ENCODE data around the gene PUSL1. TPM values are rescaled to one million over a fixed set of nuclear protein-coding genes. Genes with fewer than 3 reads are reported as not detected.

The PUSL1 gene
- polyA plus RNA-seq, 2 of the 4 experiments (the other 2 are of a cell fraction): 7.4 to 14.6 TPM

DNA sequence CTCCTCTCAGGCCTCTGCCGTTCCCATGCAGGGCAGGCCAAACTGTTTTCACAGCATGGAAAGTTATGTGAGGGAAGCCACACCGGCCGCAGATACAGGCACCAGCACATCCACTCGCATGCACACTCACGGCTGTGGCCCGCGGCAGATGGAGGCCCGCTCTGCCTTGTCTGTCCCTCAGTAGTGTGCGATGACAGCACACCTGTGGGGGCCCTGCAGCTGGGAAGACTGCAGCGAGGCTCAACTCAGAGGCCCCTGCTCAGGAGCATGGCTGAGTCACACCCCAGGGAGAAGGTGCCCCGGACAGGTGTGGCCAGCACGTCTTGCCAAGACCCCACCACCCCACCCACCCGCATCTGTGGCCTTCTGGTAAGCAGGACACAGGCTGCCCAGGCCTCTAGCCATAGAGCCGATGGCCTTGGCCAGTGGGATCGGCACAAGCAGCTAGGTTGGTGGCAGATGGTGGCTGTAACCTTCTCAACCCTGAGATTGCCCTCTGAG, 33.4 kb upstream of the PUSL1 start:
- Histone ChIP-seq H3K4me3 (no peak overlapping the region), H3K4me1 (peaks cover 17% of the 10 kb centered on the region), H3K9me3 (no peaks in the 10 kb centered on the region), H3K27ac (peak overlapping the region in 1 of 2 experiments; percentile 99; a peak in 4 of 6 replicates), H3K4me2 (peak overlapping the region; percentile 88)
- WGBS (ENCODE audit: missing lambda C conversion rate): 79% methylated on average over 4 of the region's 15 CpGs
- no peak for DNase-seq (ENCODE audit: low read depth in 1 of 2, low spot score in 1 of 2)
- no peak for ATAC-seq
- ChIA-PET POLR2A (no interaction called here), CTCF (no interaction called here)
- TF ChIP-seq, protein P1, sequence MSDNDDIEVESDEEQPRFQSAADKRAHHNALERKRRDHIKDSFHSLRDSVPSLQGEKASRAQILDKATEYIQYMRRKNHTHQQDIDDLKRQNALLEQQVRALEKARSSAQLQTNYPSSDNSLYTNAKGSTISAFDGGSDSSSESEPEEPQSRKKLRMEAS (IDR thresholded peaks at IDR 0.05): no peak
- TF ChIP-seq, protein P2, sequence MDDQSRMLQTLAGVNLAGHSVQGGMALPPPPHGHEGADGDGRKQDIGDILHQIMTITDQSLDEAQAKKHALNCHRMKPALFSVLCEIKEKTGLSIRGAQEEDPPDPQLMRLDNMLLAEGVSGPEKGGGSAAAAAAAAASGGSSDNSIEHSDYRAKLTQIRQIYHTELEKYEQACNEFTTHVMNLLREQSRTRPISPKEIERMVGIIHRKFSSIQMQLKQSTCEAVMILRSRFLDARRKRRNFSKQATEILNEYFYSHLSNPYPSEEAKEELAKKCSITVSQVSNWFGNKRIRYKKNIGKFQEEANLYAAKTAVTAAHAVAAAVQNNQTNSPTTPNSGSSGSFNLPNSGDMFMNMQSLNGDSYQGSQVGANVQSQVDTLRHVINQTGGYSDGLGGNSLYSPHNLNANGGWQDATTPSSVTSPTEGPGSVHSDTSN (IDR thresholded peaks at IDR 0.05): no peak
- TF ChIP-seq, protein P3, sequence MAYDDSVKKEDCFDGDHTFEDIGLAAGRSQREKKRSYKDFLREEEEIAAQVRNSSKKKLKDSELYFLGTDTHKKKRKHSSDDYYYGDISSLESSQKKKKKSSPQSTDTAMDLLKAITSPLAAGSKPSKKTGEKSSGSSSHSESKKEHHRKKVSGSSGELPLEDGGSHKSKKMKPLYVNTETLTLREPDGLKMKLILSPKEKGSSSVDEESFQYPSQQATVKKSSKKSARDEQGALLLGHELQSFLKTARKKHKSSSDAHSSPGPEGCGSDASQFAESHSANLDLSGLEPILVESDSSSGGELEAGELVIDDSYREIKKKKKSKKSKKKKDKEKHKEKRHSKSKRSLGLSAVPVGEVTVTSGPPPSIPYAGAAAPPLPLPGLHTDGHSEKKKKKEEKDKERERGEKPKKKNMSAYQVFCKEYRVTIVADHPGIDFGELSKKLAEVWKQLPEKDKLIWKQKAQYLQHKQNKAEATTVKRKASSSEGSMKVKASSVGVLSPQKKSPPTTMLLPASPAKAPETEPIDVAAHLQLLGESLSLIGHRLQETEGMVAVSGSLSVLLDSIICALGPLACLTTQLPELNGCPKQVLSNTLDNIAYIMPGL (CRISPR knock-in tag; IDR thresholded peaks at IDR 0.05; ENCODE audit: borderline replicate concordance): no peak
- TF ChIP-seq, protein P4, sequence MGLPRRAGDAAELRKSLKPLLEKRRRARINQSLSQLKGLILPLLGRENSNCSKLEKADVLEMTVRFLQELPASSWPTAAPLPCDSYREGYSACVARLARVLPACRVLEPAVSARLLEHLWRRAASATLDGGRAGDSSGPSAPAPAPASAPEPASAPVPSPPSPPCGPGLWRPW (IDR thresholded peaks at IDR 0.05): no peak
- TF ChIP-seq EHMT2 (IDR thresholded peaks at IDR 0.05; ENCODE audit: low read depth): no peak
- no peak for TF ChIP-seq PHF8 (IDR thresholded peaks at IDR 0.05; ENCODE audit: borderline replicate concordance, low read depth)
- TF ChIP-seq GATA3 (IDR thresholded peaks at IDR 0.05; ENCODE audit: borderline replicate concordance): no peak
- TF ChIP-seq FOSL2 (IDR thresholded peaks at IDR 0.05): no peak
- TF ChIP-seq FOSL2 (CRISPR knock-in tag; IDR thresholded peaks at IDR 0.05): no peak
- TF ChIP-seq BHLHE40 (IDR thresholded peaks at IDR 0.05; ENCODE audit: low read depth, low read length): no peak
- TF ChIP-seq CBX8 (IDR thresholded peaks at IDR 0.05): no peak
- no peak for TF ChIP-seq NR3C1 (IDR thresholded peaks at IDR 0.05)
- no peak for FAIRE-seq

DNA sequence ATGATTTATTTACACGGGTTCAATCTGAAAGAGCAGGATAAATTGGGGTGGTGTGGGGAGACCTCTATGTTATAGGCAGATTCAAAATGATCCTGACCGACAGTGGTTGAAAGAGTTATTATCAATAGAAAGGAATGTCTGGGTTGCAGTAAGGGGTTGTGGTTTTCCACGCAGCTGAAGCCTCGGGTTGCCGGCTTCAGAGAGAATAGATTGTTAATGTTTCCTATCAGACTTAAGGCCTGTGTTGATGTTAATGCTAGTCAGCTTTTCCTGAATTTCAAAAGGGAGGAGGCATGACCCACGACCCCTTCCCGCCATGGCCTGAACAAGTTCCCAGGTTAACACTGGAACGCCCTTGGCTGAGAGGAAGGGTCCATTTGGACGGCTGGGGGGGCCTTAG, 32.6 kb upstream of the PUSL1 start:
- CTCF ChIA-PET: no interaction called here

DNA sequence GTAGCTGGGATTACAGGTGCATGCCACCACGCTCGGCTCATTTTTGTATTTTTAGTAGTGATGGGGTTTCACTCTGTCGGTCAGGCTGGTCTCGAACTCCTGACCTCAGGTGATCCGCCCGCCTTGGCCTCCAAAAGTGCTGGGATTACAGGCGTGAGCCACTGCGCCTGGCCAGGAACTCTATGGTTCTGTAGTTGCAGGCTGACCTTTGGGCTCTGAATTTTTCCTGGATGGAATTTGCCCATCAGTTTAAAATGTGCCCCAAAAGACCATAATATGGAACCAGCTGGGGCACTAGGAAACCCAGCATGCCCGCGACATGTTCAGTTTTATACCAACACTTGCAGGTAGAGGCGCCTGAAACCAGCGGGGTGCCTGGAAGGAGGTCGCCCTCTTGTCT, 29.8 kb upstream of the PUSL1 start:
- DNase-seq (ENCODE audit: low read depth in 1 of 2, low spot score in 1 of 2): no peak
- Histone ChIP-seq H3K9me3 (no peaks in the 10 kb centered on the region), H3K4me3 (no peak overlapping the region), H3K27ac (no peak overlapping the region), H3K4me2 (no peak overlapping the region), H3K4me1 (peaks cover 8% of the 10 kb centered on the region; the same call in 2 of the 3 replicates)
- CTCF ChIA-PET: interaction anchor here (2.7 to 4.1 kb wide), 2 partner anchors 14 to 156 kb away, joined by 9 to 17 read pairs; no protein-coding TSS in a partner anchor
- TF ChIP-seq NFE2L2 (conservative IDR thresholded peaks at IDR 0.05; ENCODE audit: low read length) (no peak), EHF (CRISPR knock-in tag; IDR thresholded peaks at IDR 0.05) (no peak), ESRRA (IDR thresholded peaks at IDR 0.05; ENCODE audit: borderline replicate concordance, low read length) (no peak), CHD4 (IDR thresholded peaks at IDR 0.05; ENCODE audit: borderline replicate concordance) (no peak), MAZ (IDR thresholded peaks at IDR 0.05; ENCODE audit: borderline replicate concordance, low read depth, low read length) (no peak), SREBF2 (IDR thresholded peaks at IDR 0.05) (no peak), CBX8 (IDR thresholded peaks at IDR 0.05) (no peak), NPAS2 (CRISPR knock-in tag; IDR thresholded peaks at IDR 0.05; ENCODE audit: borderline replicate concordance) (no peak), TFCP2L1 (CRISPR knock-in tag; IDR thresholded peaks at IDR 0.05) (no peak), MAFK (IDR thresholded peaks at IDR 0.05; ENCODE audit: partially characterized antibody) (no peak), MYC (IDR thresholded peaks at IDR 0.05; ENCODE audit: borderline replicate concordance, low read length) (no peak), HOXB13 (CRISPR knock-in tag; IDR thresholded peaks at IDR 0.05; ENCODE audit: low read depth) (no peak)
- TF ChIP-seq, protein P3 (CRISPR knock-in tag; IDR thresholded peaks at IDR 0.05; ENCODE audit: borderline replicate concordance): no peak
- POLR2A ChIA-PET: no interaction called here
- no peak for ATAC-seq
- 93% methylated on average over 13 of the region's 13 CpGs for WGBS (ENCODE audit: missing lambda C conversion rate)
- no peak for FAIRE-seq

More for the DNA sequence above, 32.6 kb upstream of the PUSL1 start:
- TF ChIP-seq RARB (CRISPR knock-in tag; IDR thresholded peaks at IDR 0.05) (no peak), ZSCAN20 (CRISPR knock-in tag; IDR thresholded peaks at IDR 0.05) (no peak), FOXS1 (CRISPR knock-in tag; IDR thresholded peaks at IDR 0.05) (no peak), CBX2 (IDR thresholded peaks at IDR 0.05; ENCODE audit: borderline replicate concordance, low read depth) (no peak), FOSL2 (IDR thresholded peaks at IDR 0.05) (no peak), FOSL2 (CRISPR knock-in tag; IDR thresholded peaks at IDR 0.05) (no peak), HOXB13 (CRISPR knock-in tag; IDR thresholded peaks at IDR 0.05; ENCODE audit: low read depth) (no peak), RFX5 (IDR thresholded peaks at IDR 0.05) (no peak)
- TF ChIP-seq, protein P2 (IDR thresholded peaks at IDR 0.05): no peak
- Histone ChIP-seq H3K9me3 (no peaks in the 10 kb centered on the region), H3K4me3 (no peak overlapping the region), H3K27ac (no peak overlapping the region), H3K4me1 (peaks cover 16% of the 10 kb centered on the region), H3K4me2 (no peak overlapping the region)
- DNase-seq (ENCODE audit: low read depth in 1 of 2, low spot score in 1 of 2) (no peak), FAIRE-seq (no peak), ATAC-seq (no peak)
- 84% methylated on average over 9 of the region's 9 CpGs for WGBS (ENCODE audit: missing lambda C conversion rate)
- POLR2A ChIA-PET: no interaction called here
